ENCODE measurements around the gene RBM44. TPM values are rescaled to one million over a fixed set of nuclear protein-coding genes. Genes with fewer than 3 reads are reported as not detected.

RBM44 gene
- total RNA-seq, 1 experiment from 2014 or later, result 1.0 TPM

GRCh38 chr2:237818066-237818473 lies 19.5 kb downstream of the RBM44 start:
- Mint-ChIP-seq H3K4me1 (ENCODE audit: low read depth, unreplicated experiment) (peaks cover 7% of the 10 kb centered on the region), H3K27me3 (ENCODE audit: unreplicated experiment) (peaks cover 35% of the 10 kb centered on the region), H3K36me3 (ENCODE audit: insufficient read depth, unreplicated experiment) (no peaks in the 10 kb centered on the region), H3K27ac (ENCODE audit: unreplicated experiment) (no peak overlapping the region), H3K9me3 (ENCODE audit: low read depth, unreplicated experiment) (no peaks in the 10 kb centered on the region), H3K4me3 (ENCODE audit: low read depth, unreplicated experiment) (no peak overlapping the region)
- no TSS peak for BruUV-seq (replicated peaks)
- CTCF ChIA-PET, result no interaction called here
- no peak for DNase-seq
- intact Hi-C loops (cut with micrococcal nuclease; ENCODE audit: unreplicated experiment), result no loop called here
- no peak for TF ChIP-seq CTCF (IDR thresholded peaks at IDR 0.05; ENCODE audit: unreplicated experiment)

- intact Hi-C loops (cut with micrococcal nuclease; ENCODE audit: unreplicated experiment), result no loop called here
- no TSS peak for BruUV-seq (replicated peaks)
- Mint-ChIP-seq H3K36me3 (ENCODE audit: insufficient read depth, unreplicated experiment) (no peaks in the 10 kb centered on the region), H3K9me3 (ENCODE audit: low read depth, unreplicated experiment) (no peaks in the 10 kb centered on the region), H3K27me3 (ENCODE audit: unreplicated experiment) (peaks cover 24% of the 10 kb centered on the region), H3K4me1 (ENCODE audit: low read depth, unreplicated experiment) (peaks cover 7% of the 10 kb centered on the region), H3K27ac (ENCODE audit: unreplicated experiment) (no peak overlapping the region), H3K4me3 (ENCODE audit: low read depth, unreplicated experiment) (no peak overlapping the region)
- CTCF ChIA-PET, result no interaction called here
- DNase-seq, result no peak
- no peak for TF ChIP-seq CTCF (IDR thresholded peaks at IDR 0.05; ENCODE audit: unreplicated experiment)
Measured at GRCh38 chr2:237819231-237819630, 20.7 kb downstream of the RBM44 start.

GRCh38 chr2:237820421-237820820 lies 21.8 kb downstream of the RBM44 start:
- no peaks in the 10 kb centered on the region for H3K9me3 Mint-ChIP-seq (ENCODE audit: low read depth, unreplicated experiment)
- H3K27me3 Mint-ChIP-seq (ENCODE audit: unreplicated experiment), result peaks cover 24% of the 10 kb centered on the region
- TF ChIP-seq CTCF (IDR thresholded peaks at IDR 0.05; ENCODE audit: unreplicated experiment), result no peak
- BruUV-seq (replicated peaks), result no TSS peak
- H3K4me3 Mint-ChIP-seq (ENCODE audit: low read depth, unreplicated experiment), result no peak overlapping the region
- H3K27ac Mint-ChIP-seq (ENCODE audit: unreplicated experiment), result no peak overlapping the region
- H3K4me1 Mint-ChIP-seq (ENCODE audit: low read depth, unreplicated experiment), result peaks cover 7% of the 10 kb centered on the region
- no peaks in the 10 kb centered on the region for H3K36me3 Mint-ChIP-seq (ENCODE audit: insufficient read depth, unreplicated experiment)
- CTCF ChIA-PET, result no interaction called here
- intact Hi-C loops (cut with micrococcal nuclease; ENCODE audit: unreplicated experiment), result no loop called here
- DNase-seq, result no peak

- intact Hi-C loops (cut with micrococcal nuclease; ENCODE audit: unreplicated experiment), result no loop called here
- H3K9me3 Mint-ChIP-seq (ENCODE audit: low read depth, unreplicated experiment), result no peaks in the 10 kb centered on the region
Measured at GRCh38 chr2:237823544-237823943, 25.0 kb downstream of the RBM44 start.

More at GRCh38 chr2:237823544-237823943, 25.0 kb downstream of the RBM44 start:
- DNase-seq, result no peak
- H3K4me1 Mint-ChIP-seq (ENCODE audit: low read depth, unreplicated experiment), result peaks cover under 1% of the 10 kb centered on the region
- no peak overlapping the region for H3K4me3 Mint-ChIP-seq (ENCODE audit: low read depth, unreplicated experiment)
- H3K36me3 Mint-ChIP-seq (ENCODE audit: insufficient read depth, unreplicated experiment), result no peaks in the 10 kb centered on the region
- CTCF ChIA-PET, result no interaction called here
- no peak for TF ChIP-seq CTCF (IDR thresholded peaks at IDR 0.05; ENCODE audit: unreplicated experiment)
- H3K27ac Mint-ChIP-seq (ENCODE audit: unreplicated experiment), result no peak overlapping the region
- H3K27me3 Mint-ChIP-seq (ENCODE audit: unreplicated experiment), result no peaks in the 10 kb centered on the region
- BruUV-seq (replicated peaks), result no TSS peak
